ENCODE measurements around the gene MIDN. TPM values are rescaled to one million over a fixed set of nuclear protein-coding genes. Genes with fewer than 3 reads are reported as not detected.
A peak's percentile ranks its signal among the peaks of the same experiment; 100 is the strongest.

MIDN gene
- total and polyA plus RNA-seq, 10 of the 15 experiments (the other 5 are each of a cell fraction or from before 2014, with no cell fraction given), result 0.38 to 51.5 (median 7.2) TPM

GRCh38 chr19:1291761-1292418, 43.5 kb downstream of the MIDN start:
- ChIA-PET POLR2A (interaction anchor here (0.5 kb wide), 1 partner anchor 98 kb away, joined by 3 read pairs; no protein-coding TSS in a partner anchor), CTCF (interaction anchor here (1.3 kb wide), 1 partner anchor 48 kb away, joined by 3 read pairs; no protein-coding TSS in a partner anchor), SMC1A (ENCODE audit: uncharacterized antibody, unreplicated experiment) (interaction anchor here (0.8 kb wide), 1 partner anchor 72 kb away, joined by 3 read pairs; no protein-coding TSS in a partner anchor), RAD21 (ENCODE audit: unreplicated experiment) (no interaction called here)
- no TSS peak for BruUV-seq (replicated peaks)
- Histone ChIP-seq H3K4me3 (no peak overlapping the region; the same call in 1 of the 2 replicates), H3K4me2 (ENCODE audit: control insufficient read depth, insufficient read depth) (peak overlapping the region; percentile 76), H3K27me3 (replicated peaks in 1 of 2; ENCODE audit: control insufficient read depth in 2 of 2, insufficient read depth in 2 of 2, low read length in 1 of 2) (peaks cover under 1 to 2% of the 10 kb centered on the region in 2 experiments; a peak in 2 of 4 replicates), H3K79me2 (ENCODE audit: control insufficient read depth, insufficient read depth, low read length) (no peaks in the 10 kb centered on the region), H3K9ac (ENCODE audit: control insufficient read depth, insufficient read depth, low read length) (no peak overlapping the region), H2AFZ (ENCODE audit: control insufficient read depth, low read depth, low read length) (no peak overlapping the region), H3K4me1 (ENCODE audit: control insufficient read depth, insufficient read depth, low read length) (peaks cover 16% of the 10 kb centered on the region), H3K36me3 (ENCODE audit: control insufficient read depth in 2 of 2, insufficient read depth in 2 of 2, low read length in 1 of 2) (no peaks in the 10 kb centered on the region), H3K27ac (ENCODE audit: control insufficient read depth, insufficient read depth) (no peak overlapping the region), H4K20me1 (ENCODE audit: control insufficient read depth, insufficient read depth) (no peaks in the 10 kb centered on the region), H3K9me3 (replicated peaks; ENCODE audit: control insufficient read depth, insufficient read depth, low read length) (no peaks in the 10 kb centered on the region)
- DNase-seq (ENCODE audit: low read depth, low spot score) (no peak), FAIRE-seq (no peak), ATAC-seq (peak; percentile 60)
- intact Hi-C loops (cut with micrococcal nuclease; ENCODE audit: unreplicated experiment) (no loop called here), in situ Hi-C loops (cut with MboI) (no loop called here)
- WGBS (ENCODE audit: insufficient coverage, insufficient replicate concordance, low lambda C conversion rate, missing lambda C conversion rate), result 5% methylated on average over 21 of the region's 25 CpGs
- TF ChIP-seq BHLHE40 (IDR thresholded peaks at IDR 0.05; ENCODE audit: borderline replicate concordance in 1 of 2, low read depth in 2 of 2, low read length in 1 of 2) (0 out of 4 replicates have a peak, but pooled peaks of 1 of the 2 experiments have one; percentile 28), POLR2A (IDR thresholded peaks at IDR 0.05; ENCODE audit: low read depth, low read length) (no peak), CBX5 (IDR thresholded peaks at IDR 0.05; ENCODE audit: low read depth) (no peak), IKZF1 (conservative IDR thresholded peaks at IDR 0.05) (peak; percentile 79), ZBTB11 (CRISPR knock-in tag; IDR thresholded peaks at IDR 0.05) (no peak), POLR2AphosphoS5 (IDR thresholded peaks at IDR 0.05; ENCODE audit: low read length) (no peak), FOS (IDR thresholded peaks at IDR 0.05; ENCODE audit: borderline replicate concordance, extremely low read depth, insufficient read length) (no peak), MTA3 (IDR thresholded peaks at IDR 0.05; ENCODE audit: borderline replicate concordance, low read length) (no peak), CBFB (IDR thresholded peaks at IDR 0.05; ENCODE audit: low read depth) (no peak), NR2C2 (IDR thresholded peaks at IDR 0.05; ENCODE audit: borderline replicate concordance, control insufficient read depth, insufficient read length, low read depth) (no peak), PAX8 (IDR thresholded peaks at IDR 0.05) (no peak), ZNF24 (IDR thresholded peaks at IDR 0.05) (no peak), MTA2 (IDR thresholded peaks at IDR 0.05; ENCODE audit: low read depth) (peak; percentile 43; the same call in 1 of the 2 replicates), SMAD5 (IDR thresholded peaks at IDR 0.05; ENCODE audit: low read depth) (no peak), NFIC (IDR thresholded peaks at IDR 0.05; ENCODE audit: low read depth, low read length) (no peak), MEF2A (IDR thresholded peaks at IDR 0.05; ENCODE audit: insufficient read depth, low read depth, low read length) (no peak)
- TF ChIP-seq, protein P1, sequence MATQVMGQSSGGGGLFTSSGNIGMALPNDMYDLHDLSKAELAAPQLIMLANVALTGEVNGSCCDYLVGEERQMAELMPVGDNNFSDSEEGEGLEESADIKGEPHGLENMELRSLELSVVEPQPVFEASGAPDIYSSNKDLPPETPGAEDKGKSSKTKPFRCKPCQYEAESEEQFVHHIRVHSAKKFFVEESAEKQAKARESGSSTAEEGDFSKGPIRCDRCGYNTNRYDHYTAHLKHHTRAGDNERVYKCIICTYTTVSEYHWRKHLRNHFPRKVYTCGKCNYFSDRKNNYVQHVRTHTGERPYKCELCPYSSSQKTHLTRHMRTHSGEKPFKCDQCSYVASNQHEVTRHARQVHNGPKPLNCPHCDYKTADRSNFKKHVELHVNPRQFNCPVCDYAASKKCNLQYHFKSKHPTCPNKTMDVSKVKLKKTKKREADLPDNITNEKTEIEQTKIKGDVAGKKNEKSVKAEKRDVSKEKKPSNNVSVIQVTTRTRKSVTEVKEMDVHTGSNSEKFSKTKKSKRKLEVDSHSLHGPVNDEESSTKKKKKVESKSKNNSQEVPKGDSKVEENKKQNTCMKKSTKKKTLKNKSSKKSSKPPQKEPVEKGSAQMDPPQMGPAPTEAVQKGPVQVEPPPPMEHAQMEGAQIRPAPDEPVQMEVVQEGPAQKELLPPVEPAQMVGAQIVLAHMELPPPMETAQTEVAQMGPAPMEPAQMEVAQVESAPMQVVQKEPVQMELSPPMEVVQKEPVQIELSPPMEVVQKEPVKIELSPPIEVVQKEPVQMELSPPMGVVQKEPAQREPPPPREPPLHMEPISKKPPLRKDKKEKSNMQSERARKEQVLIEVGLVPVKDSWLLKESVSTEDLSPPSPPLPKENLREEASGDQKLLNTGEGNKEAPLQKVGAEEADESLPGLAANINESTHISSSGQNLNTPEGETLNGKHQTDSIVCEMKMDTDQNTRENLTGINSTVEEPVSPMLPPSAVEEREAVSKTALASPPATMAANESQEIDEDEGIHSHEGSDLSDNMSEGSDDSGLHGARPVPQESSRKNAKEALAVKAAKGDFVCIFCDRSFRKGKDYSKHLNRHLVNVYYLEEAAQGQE (IDR thresholded peaks at IDR 0.05; ENCODE audit: low read depth, low read length), result no peak

Data from GM12878 (cell line).